ENCODE measurements around the gene PLEKHB1. TPM values are rescaled to one million over a fixed set of nuclear protein-coding genes. Genes with fewer than 3 reads are reported as not detected.
A peak's percentile ranks its signal among the peaks of the same experiment; 100 is the strongest.

PLEKHB1 gene, protein sequence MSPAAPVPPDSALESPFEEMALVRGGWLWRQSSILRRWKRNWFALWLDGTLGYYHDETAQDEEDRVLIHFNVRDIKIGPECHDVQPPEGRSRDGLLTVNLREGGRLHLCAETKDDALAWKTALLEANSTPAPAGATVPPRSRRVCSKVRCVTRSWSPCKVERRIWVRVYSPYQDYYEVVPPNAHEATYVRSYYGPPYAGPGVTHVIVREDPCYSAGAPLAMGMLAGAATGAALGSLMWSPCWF
- total RNA-seq, result 110 and 117 TPM in 2 replicates
- long read RNA-seq, transcript PLEKHB1-206 (6 exons, 1,049 nt), result minor isoform, 21 of 193 reads
- long read RNA-seq, transcript PLEKHB1-201 (7 exons, 2,016 nt), result major isoform, 150 of 193 reads
- long read RNA-seq, partial matches to known transcripts, result 4 of 193 reads
- long read RNA-seq, other reads (novel, unspliced or antisense), result 14 of 193 reads

- H3K4me1 Mint-ChIP-seq (ENCODE audit: low read depth), result peaks cover 42% of the 10 kb centered on the region
Observed at GRCh38 chr11:73645972-73646631, at the start of gene PLEKHB1. Gene PLEKHB1, plus strand, starts transcription at chr11:73646581. Its CDS starts 28 bp downstream, at chr11:73646609.

GRCh38 chr11:73597336-73597955 lies 48.9 kb upstream of the PLEKHB1 start:
- Mint-ChIP-seq H3K4me3 (ENCODE audit: low read depth) (peak overlapping the region; percentile 86), H3K36me3 (ENCODE audit: insufficient read depth) (no peaks in the 10 kb centered on the region), H3K9me3 (ENCODE audit: low read depth) (no peaks in the 10 kb centered on the region), H3K27ac (peak overlapping the region; percentile 79), H3K27me3 (no peaks in the 10 kb centered on the region), H3K4me1 (ENCODE audit: low read depth) (peaks cover 20% of the 10 kb centered on the region)
- no peak for DNase-seq (ENCODE audit: low spot score, unreplicated experiment)
- TF ChIP-seq, protein P1, sequence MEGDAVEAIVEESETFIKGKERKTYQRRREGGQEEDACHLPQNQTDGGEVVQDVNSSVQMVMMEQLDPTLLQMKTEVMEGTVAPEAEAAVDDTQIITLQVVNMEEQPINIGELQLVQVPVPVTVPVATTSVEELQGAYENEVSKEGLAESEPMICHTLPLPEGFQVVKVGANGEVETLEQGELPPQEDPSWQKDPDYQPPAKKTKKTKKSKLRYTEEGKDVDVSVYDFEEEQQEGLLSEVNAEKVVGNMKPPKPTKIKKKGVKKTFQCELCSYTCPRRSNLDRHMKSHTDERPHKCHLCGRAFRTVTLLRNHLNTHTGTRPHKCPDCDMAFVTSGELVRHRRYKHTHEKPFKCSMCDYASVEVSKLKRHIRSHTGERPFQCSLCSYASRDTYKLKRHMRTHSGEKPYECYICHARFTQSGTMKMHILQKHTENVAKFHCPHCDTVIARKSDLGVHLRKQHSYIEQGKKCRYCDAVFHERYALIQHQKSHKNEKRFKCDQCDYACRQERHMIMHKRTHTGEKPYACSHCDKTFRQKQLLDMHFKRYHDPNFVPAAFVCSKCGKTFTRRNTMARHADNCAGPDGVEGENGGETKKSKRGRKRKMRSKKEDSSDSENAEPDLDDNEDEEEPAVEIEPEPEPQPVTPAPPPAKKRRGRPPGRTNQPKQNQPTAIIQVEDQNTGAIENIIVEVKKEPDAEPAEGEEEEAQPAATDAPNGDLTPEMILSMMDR (IDR thresholded peaks at IDR 0.05; ENCODE audit: unreplicated experiment), result no peak

More at GRCh38 chr11:73645972-73646631, at the start of gene PLEKHB1:
- peak within 1 kb of the TSS; percentile 79 for H3K4me3 Mint-ChIP-seq (ENCODE audit: low read depth)
- peak within 1 kb of the TSS; percentile 93 for H3K27ac Mint-ChIP-seq
- no peaks in the 10 kb centered on the region for H3K36me3 Mint-ChIP-seq (ENCODE audit: insufficient read depth)
- DNase-seq (ENCODE audit: low spot score, unreplicated experiment), result no peak
- TF ChIP-seq, protein P1 (IDR thresholded peaks at IDR 0.05; ENCODE audit: unreplicated experiment), result no peak
- H3K27me3 Mint-ChIP-seq, result peaks cover 12% of the 10 kb centered on the region
- H3K9me3 Mint-ChIP-seq (ENCODE audit: low read depth), result no peaks in the 10 kb centered on the region

- H3K36me3 Mint-ChIP-seq (ENCODE audit: insufficient read depth), result no peaks in the 10 kb centered on the region
- peak within 1 kb of the TSS; percentile 86 for H3K4me3 Mint-ChIP-seq (ENCODE audit: low read depth)
- TF ChIP-seq, protein P1 (IDR thresholded peaks at IDR 0.05; ENCODE audit: unreplicated experiment), result peak; percentile 44
- no peaks in the 10 kb centered on the region for H3K9me3 Mint-ChIP-seq (ENCODE audit: low read depth)
- H3K27ac Mint-ChIP-seq, result peak within 1 kb of the TSS; percentile 92
- H3K4me1 Mint-ChIP-seq (ENCODE audit: low read depth), result peaks cover 20% of the 10 kb centered on the region
- no peaks in the 10 kb centered on the region for H3K27me3 Mint-ChIP-seq
- peak; percentile 93 for DNase-seq (ENCODE audit: low spot score, unreplicated experiment)
Observed at GRCh38 chr11:73597956-73598718, 48.2 kb upstream of the PLEKHB1 start, which contains the start of gene FAM168A. Gene FAM168A, minus strand, starts transcription at chr11:73598112. Its CDS starts 129,638 bp downstream, at chr11:73468474.

DNA sequence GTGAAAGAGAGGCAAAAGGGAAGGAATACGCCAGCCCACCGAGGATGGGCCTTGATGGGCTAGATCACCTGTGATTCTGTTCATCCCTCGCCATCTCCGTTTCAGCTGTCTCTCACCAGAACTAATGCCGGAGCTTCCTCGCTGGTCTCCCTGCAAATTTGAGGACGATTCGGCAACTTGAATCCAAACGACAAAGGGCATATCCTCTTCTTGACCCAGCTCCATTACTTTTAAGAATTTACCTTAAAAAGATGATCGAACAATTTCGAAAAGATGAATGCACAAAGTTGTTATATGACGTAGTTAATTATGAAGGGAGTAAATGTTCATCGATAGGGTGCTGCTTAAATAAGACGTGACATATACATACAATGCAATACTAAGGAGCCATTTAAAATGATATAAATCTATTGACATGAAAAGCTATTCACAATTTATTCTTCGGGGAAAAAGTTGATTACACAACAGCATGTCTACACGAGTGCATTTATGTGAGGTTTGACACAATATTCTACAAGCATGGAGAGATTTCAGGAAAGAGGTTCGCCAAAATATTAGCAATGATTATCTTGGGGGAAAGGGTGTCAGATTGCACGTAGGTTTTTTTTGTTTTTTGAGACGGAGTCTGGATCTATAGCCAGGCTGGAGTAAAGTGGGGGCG lies 47.5 kb upstream of the PLEKHB1 start:
- TF ChIP-seq, protein P1 (IDR thresholded peaks at IDR 0.05; ENCODE audit: unreplicated experiment), result no peak
- DNase-seq (ENCODE audit: low spot score, unreplicated experiment), result no peak
- Mint-ChIP-seq H3K4me3 (ENCODE audit: low read depth) (peak overlapping the region; percentile 86), H3K4me1 (ENCODE audit: low read depth) (peaks cover 23% of the 10 kb centered on the region), H3K9me3 (ENCODE audit: low read depth) (no peaks in the 10 kb centered on the region), H3K27me3 (no peaks in the 10 kb centered on the region), H3K36me3 (ENCODE audit: insufficient read depth) (no peaks in the 10 kb centered on the region), H3K27ac (peak overlapping the region; percentile 92)
